Stimulated activated CD4-positive, alpha-beta T cell treated with anti-CD3 and anti-CD28 coated beads, Interleukin-12 subunit alpha, Interleukin-12 subunit beta, amount 100 ng/mL, for 4 hours (primary cell): Measurements from ENCODE around the gene SP140L.
"Not testable (repeated sequence)": the region's sequence is repeated elsewhere in the genome, so short reads cannot be mapped to it uniquely, and the experiment has no call there.

Source experiments
- DNase-seq: peaks from one replicate; pipeline ENCODE4 v3.0.0-alpha.2; 2020

SP140L gene

GRCh38 chr2:230324503-230324902 lies 2.5 kb upstream of the SP140L start:
- no peak for DNase-seq

GRCh38 chr2:230325316-230326243 lies 1.4 kb upstream of the SP140L start:
- DNase-seq = no peak

- no peak for DNase-seq
Measured at GRCh38 chr2:230327418-230328154, 593 bp downstream of the SP140L start.

GRCh38 chr2:230328155-230328458 lies 1.1 kb downstream of the SP140L start:
- no peak for DNase-seq

GRCh38 chr2:230329946-230330605 lies 3.1 kb downstream of the SP140L start:
- DNase-seq = no peak

GRCh38 chr2:230330725-230331124 lies 3.7 kb downstream of the SP140L start:
- no peak for DNase-seq

- DNase-seq = no peak
Measured at GRCh38 chr2:230335461-230335863, 8.5 kb downstream of the SP140L start.

GRCh38 chr2:230335864-230336506 lies 9.0 kb downstream of the SP140L start:
- no peak for DNase-seq

- DNase-seq = not testable (repeated sequence)
Measured at GRCh38 chr2:230341936-230342528, 15.0 kb downstream of the SP140L start.

GRCh38 chr2:230343041-230343624 lies 16.1 kb downstream of the SP140L start:
- not testable (repeated sequence) for DNase-seq

GRCh38 chr2:230343747-230344146 lies 16.8 kb downstream of the SP140L start:
- DNase-seq = no peak

GRCh38 chr2:230346465-230346864 lies 19.5 kb downstream of the SP140L start:
- DNase-seq = no peak

GRCh38 chr2:230346921-230347533 lies 20.0 kb downstream of the SP140L start:
- DNase-seq = no peak

GRCh38 chr2:230347659-230348305 lies 20.8 kb downstream of the SP140L start:
- no peak for DNase-seq

- DNase-seq = no peak
Measured at GRCh38 chr2:230348787-230349186, 21.8 kb downstream of the SP140L start.

GRCh38 chr2:230356084-230356483 lies 29.1 kb downstream of the SP140L start:
- no peak for DNase-seq

GRCh38 chr2:230358305-230358704 lies 31.3 kb downstream of the SP140L start:
- DNase-seq = no peak

- DNase-seq = no peak
Measured at GRCh38 chr2:230360028-230360427, 33.0 kb downstream of the SP140L start.

GRCh38 chr2:230362030-230362691 lies 35.2 kb downstream of the SP140L start:
- DNase-seq = no peak

- DNase-seq = no peak
Measured at GRCh38 chr2:230382108-230382507, 55.1 kb downstream of the SP140L start.

- no peak for DNase-seq
Measured at GRCh38 chr2:230383453-230383852, 56.5 kb downstream of the SP140L start.
